GM18867 (cell line): ENCODE measurements around the gene TMEM175.
"Not testable (repeated sequence)": the region's sequence is repeated elsewhere in the genome, so short reads cannot be mapped to it uniquely, and the experiment has no call there.

Source experiments
- ATAC-seq: cut with Tn5 transposase; IDR thresholded peaks from one replicate; pipeline ENCODE4 v1.9.1; 2021; ENCODE audit warnings: mild to moderate bottlenecking, moderate library complexity; ENCODE audit not compliant: unreplicated experiment

The TMEM175 gene

DNA sequence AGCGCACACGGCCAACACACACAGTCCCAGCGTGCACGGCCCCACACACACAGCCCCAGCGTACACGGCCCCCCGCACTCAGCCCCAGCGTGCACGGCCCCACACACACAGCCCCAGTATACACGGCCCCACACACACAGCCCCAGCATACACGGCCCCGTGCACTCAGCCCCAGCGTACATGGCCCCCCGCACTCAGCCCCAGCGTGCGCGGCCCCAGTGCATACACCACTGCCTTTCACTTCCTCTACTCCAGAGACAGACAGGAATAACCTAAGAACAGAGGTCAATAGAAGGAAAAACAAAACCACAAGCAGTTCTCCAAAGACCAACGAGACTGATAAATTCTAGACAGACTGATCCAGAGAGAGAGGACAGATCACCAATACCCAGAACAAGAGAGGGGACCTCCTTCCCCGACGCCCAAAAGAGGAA, 17.2 kb upstream of the TMEM175 start:
- ATAC-seq: no peak

- no peak for ATAC-seq
These were observed 16.7 kb upstream of the TMEM175 start for GRCh38 chr4:915595-915994.

- ATAC-seq: no peak
These were observed 14.8 kb upstream of the TMEM175 start for GRCh38 chr4:917466-917865.

GRCh38 chr4:917992-918391, 14.3 kb upstream of the TMEM175 start:
- ATAC-seq: no peak

DNA sequence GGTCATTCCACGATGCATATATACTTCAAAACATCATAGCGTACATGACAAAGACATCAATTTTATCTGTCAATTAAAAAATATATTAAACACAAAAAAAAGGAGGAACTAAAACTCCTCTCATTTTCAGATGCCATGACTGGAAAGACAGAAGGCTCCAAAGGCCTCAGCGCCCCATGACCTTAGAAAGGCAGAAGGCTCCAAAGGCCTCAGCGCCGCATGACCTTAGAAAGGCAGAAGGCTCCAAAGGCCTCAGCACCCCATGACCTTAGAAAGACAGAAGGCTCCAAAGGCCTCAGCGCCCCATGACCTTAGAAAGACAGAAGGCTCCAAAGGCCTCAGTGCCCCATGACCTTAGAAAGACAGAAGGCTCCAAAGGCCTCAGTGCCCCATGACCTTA, 13.7 kb upstream of the TMEM175 start:
- not testable (repeated sequence) for ATAC-seq

DNA sequence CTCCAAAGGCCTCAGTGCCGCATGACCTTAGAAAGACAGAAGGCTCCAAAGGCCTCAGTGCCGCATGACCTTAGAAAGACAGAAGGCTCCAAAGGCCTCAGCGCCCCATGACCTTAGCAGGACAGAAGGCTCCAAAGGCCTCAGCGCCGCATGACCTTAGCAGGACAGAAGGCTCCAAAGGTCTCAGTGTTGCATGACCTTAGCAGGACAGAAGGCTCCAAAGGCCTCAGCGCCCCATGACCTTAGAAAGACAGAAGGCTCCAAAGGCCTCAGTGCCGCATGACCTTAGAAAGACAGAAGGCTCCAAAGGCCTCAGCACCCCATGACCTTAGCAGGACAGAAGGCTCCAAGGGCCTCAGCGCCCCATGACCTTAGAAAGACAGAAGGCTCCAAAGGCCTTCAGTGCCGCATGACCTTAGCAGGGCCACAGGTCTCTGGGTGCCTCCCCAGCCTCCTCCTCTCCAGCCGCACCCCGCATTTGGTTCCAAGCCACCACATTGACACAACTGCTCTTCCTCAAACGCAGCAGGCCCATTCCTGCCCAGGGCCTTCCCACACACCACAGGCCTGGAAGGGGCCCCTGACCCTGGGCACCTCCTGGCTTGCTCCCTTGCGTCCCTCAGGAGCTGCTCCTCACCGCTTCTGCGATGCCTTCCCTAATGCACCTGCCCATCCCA, 13.1 kb upstream of the TMEM175 start:
- ATAC-seq: not testable (repeated sequence)

DNA sequence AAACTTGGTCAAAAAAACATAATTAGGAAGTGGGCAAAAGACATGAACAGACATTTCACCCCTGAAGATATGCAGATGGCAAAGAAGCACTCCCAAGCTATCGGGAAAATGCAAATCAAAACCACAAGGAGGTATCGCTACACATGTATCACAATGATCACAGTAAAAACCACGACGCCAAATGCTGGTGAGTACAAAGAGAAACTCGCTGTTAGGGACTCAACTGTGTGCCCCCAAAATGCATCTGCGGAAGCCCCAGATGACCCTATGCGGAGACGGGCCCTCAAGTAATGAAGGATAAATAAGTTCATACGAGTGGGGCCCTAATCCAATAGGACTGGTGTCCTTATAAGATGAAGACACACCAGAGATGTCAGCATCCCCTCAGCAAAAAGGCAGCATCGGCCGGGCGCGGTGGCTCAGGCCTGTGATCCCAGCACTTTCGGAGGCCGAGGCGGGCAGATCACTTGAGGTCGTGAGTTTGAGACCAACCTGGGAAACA, 10.4 kb upstream of the TMEM175 start:
- ATAC-seq: peak; percentile 54

- peak; percentile 65 for ATAC-seq
These were observed 7.9 kb upstream of the TMEM175 start for GRCh38 chr4:924107-925096.

GRCh38 chr4:925171-925570, 7.1 kb upstream of the TMEM175 start:
- no peak for ATAC-seq

GRCh38 chr4:925771-926500, 6.3 kb upstream of the TMEM175 start:
- no peak for ATAC-seq

DNA sequence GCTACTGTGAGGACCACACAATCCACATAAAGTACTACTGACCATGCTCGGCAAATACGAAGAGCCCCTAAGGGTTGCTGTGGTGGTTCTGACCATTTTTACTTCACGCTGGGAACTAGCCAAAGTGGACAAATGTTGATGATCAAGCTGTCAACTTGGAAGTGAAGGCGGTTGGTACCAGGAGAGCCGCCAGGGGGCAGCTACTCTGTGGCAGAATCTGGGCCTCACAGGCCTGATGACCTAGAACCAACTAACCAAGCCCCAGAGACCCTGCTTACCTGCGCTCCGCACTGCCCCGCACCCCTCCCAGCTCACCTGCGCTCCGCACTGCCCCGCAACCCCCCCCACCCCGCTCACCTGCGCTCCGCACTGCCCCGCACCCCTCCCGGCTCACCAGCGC, 5.7 kb upstream of the TMEM175 start:
- no peak for ATAC-seq

DNA sequence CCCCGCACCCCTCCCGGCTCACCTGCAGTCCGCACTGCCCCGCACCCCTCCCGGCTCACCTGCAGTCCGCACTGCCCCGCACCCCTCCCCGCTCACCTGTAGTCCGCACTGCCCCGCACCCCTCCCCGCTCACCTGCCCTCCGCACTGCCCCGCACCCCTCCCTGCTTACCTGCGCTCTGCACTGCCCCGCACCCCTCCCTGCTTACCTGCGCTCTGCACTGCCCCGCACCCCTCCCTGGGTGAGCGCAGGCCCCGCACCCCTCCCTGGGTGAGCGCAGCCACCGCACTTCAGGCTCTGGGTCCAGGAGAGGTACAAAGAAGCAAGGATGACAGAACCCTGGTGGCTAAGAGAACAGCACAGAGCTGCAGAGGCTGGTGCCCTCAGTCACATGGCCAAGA, 4.7 kb upstream of the TMEM175 start:
- ATAC-seq: not testable (repeated sequence)

DNA sequence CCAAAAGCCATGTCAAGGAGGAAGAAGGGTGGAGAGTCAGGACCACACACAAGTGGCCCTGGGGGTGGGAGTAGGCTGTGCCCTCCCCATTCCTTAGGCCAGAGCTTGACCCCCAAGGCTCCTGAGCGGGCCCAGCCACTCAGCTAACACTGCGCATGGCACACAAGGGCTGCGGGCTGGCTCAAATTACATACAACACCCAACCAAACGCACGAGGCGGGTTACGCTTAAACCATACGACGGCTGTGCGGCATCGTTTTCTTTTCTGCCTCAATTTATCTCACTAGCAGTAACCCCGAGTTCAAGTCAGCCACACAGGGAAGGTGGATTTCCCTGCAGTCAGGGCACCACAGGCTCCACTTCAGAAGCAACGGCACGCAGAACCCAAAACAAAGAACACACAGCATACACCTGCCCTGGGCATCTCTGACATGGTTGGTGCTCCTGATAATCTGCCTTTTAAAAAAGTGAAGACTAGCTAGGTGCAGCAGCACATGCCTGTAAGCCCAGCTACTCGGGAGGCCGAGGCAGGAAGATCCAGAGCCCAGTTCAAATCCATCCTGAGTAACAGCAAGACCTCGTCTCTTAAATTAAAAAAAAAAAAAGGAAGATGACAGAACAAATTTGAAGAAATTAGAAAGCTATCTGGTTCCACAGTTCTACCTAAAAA, 3.0 kb upstream of the TMEM175 start:
- ATAC-seq: no peak

DNA sequence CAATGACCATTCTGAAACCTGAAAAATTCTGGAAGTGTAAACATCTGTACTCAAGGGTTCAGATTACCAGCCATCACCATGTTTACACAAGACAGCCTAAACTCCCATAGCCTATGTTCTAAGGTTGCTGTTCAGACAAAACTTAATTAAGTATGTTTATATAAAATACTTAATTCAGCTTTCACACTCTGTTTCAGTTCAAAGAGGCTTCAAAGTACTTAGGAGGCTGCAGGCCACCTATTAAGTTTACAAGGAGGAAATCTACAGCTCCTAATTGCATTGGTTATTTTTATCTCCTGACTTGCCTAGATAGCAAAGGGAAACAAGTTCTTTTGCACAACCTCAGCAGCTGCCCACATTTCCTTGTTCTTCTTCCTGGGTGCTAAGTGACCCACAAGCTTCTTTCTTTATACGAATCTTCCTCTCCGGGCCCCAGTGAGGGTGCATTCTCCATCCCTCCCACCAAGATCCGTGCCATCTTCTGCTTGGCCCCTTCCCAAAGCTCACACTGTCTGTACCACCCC, 2.2 kb upstream of the TMEM175 start:
- no peak for ATAC-seq

GRCh38 chr4:930827-931193, 1.4 kb upstream of the TMEM175 start:
- ATAC-seq: no peak

- peak; percentile 3 for ATAC-seq
These were observed 883 bp upstream of the TMEM175 start for GRCh38 chr4:931194-931959.

GRCh38 chr4:932713-933070, 432 bp downstream of the TMEM175 start:
- ATAC-seq: no peak

DNA sequence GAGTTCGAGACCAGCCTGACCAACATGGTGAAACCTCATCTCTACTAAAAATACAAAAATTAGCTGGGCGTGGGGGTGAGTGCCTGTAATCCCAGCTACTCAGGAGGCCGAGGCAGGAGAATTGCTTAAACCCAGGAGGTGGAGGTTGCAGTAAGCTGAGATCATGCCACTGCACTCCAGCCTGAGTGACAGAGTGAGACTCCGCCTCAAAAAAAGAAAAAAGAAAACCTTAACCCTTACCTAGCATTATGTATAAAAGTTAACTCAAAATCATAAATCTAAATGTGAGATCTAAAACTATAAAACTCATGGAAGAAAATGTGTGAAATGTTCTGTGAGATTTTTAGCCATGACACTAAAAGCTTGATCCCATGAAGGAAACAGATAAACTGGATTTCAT, 7.2 kb downstream of the TMEM175 start:
- ATAC-seq: not testable (repeated sequence)

GRCh38 chr4:945274-946102, 13.2 kb downstream of the TMEM175 start:
- ATAC-seq: no peak
